ENCODE data around the gene GP5.

DNA sequence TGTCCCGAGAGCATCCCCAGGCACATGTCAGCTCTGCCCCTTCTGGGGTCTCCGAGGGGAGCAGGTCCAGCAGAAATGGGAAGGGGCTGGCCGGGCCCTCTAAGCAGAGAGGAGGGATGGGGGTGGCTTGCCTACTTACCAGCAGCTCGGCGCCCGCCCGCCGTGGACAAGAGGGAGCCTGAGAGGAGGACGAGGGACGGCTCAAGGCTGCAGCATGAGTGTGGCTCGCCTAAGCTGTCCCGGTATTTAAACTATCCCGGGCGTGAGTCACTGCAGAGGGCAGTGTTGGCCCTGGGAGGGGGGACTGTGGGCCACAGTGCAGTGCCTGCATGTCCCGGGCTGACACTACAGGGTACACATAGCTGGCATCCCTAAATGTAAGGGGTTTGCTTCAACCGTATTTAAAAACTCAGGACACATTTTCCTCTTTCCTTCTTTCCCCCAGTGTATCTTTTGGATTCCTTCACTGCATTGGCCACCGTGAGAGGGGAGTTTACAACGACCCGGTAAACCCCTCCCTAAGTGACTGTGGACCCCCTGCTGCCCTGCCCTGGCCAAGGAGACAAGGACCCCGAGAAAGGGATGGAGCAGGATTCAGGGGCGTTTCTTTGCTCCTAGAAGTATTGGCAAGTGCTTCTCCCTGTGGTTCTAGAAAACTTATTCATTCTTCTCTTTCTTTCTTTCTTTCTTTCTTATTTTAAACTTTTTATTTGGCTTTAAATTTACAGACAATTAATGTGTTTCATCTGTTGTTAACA lies 29.4 kb downstream of the GP5 start, which contains the start of gene LRRC15:
- TF ChIP-seq, protein P1, sequence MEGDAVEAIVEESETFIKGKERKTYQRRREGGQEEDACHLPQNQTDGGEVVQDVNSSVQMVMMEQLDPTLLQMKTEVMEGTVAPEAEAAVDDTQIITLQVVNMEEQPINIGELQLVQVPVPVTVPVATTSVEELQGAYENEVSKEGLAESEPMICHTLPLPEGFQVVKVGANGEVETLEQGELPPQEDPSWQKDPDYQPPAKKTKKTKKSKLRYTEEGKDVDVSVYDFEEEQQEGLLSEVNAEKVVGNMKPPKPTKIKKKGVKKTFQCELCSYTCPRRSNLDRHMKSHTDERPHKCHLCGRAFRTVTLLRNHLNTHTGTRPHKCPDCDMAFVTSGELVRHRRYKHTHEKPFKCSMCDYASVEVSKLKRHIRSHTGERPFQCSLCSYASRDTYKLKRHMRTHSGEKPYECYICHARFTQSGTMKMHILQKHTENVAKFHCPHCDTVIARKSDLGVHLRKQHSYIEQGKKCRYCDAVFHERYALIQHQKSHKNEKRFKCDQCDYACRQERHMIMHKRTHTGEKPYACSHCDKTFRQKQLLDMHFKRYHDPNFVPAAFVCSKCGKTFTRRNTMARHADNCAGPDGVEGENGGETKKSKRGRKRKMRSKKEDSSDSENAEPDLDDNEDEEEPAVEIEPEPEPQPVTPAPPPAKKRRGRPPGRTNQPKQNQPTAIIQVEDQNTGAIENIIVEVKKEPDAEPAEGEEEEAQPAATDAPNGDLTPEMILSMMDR (IDR thresholded peaks at IDR 0.05): no peak
- no peak for TF ChIP-seq POLR2AphosphoS5 (IDR thresholded peaks at IDR 0.05)
- TF ChIP-seq EP300 (IDR thresholded peaks at IDR 0.05; ENCODE audit: low read depth): no peak
